ENCODE results near the gene NHS. TPM values are rescaled to one million over a fixed set of nuclear protein-coding genes. Genes with fewer than 3 reads are reported as not detected.
A peak's percentile ranks its signal among the peaks of the same experiment; 100 is the strongest.

The NHS gene
- total RNA-seq, 1 experiment from 2014 or later: 6.4 TPM

DNA sequence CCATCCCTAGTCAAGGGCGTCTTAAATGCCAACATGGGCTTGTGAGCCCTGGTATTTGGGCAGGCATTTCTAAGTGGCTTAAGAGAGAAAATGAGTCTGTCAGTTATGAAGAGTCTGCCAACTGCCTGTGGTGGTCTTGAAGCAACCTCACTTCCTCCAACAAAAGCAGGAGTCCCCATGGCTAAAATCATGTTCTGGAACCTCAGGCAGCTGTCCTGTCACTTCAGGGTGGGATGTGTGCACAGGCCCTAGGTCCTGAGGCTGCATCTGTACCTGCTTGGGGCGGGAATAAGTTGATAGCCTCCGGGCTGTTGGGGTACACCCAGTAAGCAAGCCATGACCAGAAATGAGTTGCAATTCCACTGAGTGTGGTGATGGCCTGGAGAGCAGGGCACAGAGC is 247.3 kb downstream of the NHS start:
- DNase-seq (ENCODE audit: low spot score): no peak

- no peak for DNase-seq (ENCODE audit: low spot score)
Observed at GRCh38 chrX:17623750-17624149, 248.8 kb downstream of the NHS start.

DNA sequence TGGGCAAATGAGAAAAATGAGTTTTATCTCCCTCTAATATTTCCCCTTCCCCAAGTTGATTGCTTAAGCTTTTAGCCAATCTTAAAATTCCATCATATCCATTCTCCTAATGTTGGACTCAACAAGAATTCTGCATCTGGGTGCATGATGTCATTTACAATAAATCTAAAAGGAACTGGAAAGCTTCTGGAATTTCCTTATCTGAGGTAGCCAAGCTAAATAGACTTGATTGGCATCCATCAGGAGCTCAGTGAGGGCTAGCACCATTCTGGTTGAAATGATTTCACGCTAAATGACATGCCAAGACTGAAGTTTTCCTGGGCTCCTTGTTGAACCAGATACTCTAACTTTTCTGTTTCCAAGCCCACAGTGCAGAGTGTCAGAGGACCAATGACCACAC is 252.0 kb downstream of the NHS start:
- no peak for DNase-seq (ENCODE audit: low spot score)

- no peak for DNase-seq (ENCODE audit: low spot score)
Observed at GRCh38 chrX:17628976-17629375, 254.0 kb downstream of the NHS start.

DNA sequence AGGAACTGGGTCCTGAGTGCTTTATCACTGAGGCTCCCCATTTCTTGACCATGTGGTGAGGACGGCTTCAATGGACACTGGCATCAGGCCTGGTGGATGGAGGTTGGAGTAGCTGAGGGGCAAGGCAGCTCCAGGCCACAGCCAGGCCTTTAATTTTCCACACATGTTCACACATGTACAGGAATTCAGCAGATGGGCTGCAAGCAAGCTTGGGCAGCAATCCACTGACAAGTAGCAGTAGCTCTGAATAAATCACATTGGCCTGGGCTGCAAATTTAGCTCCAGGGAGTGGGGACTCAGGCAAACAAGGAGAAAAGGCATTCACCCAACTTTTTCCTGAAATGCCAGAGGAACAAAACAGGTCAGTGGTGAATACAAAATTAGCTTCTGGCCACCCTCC is 254.5 kb downstream of the NHS start:
- DNase-seq (ENCODE audit: low spot score): no peak

- no peak for DNase-seq (ENCODE audit: low spot score)
Observed at GRCh38 chrX:17631647-17632046, 256.6 kb downstream of the NHS start.

- DNase-seq (ENCODE audit: low spot score): no peak
Observed at GRCh38 chrX:17632942-17633341, 257.9 kb downstream of the NHS start.

DNA sequence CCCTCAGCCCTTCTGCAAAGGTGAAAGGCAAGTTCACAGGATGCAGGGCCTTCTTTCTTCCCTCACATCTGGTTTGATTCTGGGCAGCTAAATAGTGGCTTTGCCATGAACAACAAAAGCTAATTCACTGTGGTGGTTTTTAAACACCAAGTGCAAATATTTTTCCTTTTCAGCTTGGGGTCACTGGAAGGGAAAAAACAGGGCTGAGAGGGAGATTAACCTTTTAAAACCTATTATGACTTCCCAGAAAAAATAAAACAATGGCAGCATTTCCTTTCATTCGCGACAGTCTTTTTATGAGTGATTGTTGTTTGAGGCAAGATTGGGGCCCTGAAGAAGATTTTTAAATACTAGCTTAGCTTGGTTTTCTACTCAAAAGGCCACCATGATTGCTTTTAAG is 258.5 kb downstream of the NHS start:
- no peak for DNase-seq (ENCODE audit: low spot score)

DNA sequence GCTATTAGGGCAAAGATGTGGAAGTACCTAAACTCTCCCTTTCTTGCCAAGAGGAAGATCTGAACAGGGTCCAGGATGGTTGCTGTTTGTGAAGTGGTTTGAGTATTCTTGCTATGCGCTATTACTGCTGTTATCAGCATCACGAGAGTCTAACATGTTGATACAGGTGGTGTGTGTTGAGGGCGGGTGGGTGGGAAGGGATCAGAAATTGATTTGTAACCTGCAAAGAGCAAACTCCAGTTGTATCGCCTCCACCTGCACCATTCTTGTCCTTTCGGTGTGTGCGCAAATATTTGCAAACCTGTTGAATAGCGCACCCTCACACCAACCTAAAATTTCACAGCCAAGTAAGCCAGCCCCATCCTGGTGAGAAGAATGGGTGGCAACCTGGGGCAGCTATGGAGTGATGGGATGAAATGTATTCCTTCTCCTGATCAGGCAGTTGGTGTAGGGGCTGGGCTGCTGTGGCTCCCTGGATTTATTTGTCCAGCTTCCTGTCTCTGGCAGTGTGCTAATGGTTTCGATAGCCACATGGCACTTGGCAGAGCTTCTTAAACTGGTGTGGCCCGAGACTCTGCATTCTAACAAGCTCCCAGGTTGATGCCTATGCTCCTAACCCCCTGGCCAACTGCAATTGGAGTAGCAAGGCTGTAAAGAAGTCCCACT is 259.7 kb downstream of the NHS start:
- no peak for DNase-seq (ENCODE audit: low spot score)

- DNase-seq (ENCODE audit: low spot score): peak; percentile 39
Observed at GRCh38 chrX:17635231-17635630, 260.2 kb downstream of the NHS start.

- no peak for DNase-seq (ENCODE audit: low spot score)
Observed at GRCh38 chrX:17637235-17637634, 262.2 kb downstream of the NHS start.

GRCh38 chrX:17638731-17639130 is 263.7 kb downstream of the NHS start:
- no peak for DNase-seq (ENCODE audit: low spot score)

- DNase-seq (ENCODE audit: low spot score): no peak
Observed at GRCh38 chrX:17642891-17643290, 267.9 kb downstream of the NHS start.

- DNase-seq (ENCODE audit: low spot score): no peak
Observed at GRCh38 chrX:17643528-17643927, 268.5 kb downstream of the NHS start.

DNA sequence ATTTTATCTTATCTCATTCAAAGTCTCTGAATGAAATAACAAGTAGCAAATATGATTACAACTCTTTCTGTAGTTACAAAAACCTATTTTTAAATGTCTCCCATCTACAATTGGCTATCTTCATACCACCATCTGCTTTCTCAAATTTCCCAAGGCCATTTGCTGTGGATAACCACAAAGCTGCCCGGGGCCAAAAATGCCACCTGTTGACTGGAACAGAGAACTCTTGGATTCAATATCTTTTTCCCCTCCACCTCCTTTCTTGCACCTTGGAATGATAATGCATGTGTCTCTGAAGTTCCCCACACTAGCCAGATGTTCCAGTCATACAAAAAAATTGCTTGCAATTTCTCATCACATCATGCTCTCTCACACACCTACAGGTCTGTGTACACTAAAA is 269.0 kb downstream of the NHS start:
- DNase-seq (ENCODE audit: low spot score): no peak

DNA sequence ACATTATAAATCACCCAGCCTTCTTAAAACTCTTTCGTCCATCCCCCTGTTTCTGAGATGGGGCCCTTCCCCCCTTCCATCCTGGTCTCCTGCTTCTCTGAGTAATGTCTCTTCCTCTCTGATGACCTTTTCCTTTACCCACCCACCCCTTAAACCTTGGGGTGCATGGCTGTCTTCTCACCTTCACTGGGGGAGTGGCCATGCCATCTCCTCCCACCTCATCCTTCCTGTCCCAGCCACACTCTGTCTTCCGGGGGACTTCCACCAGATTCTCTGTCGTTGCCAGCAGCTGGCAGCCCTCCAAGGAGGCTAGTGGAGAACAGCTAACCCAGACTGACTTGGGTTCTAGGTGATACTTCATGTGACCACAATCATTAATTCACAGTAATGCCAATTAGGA is 279.1 kb downstream of the NHS start:
- DNase-seq (ENCODE audit: low spot score): no peak

GRCh38 chrX:17655211-17656034 is 280.4 kb downstream of the NHS start:
- DNase-seq (ENCODE audit: low spot score): no peak

DNA sequence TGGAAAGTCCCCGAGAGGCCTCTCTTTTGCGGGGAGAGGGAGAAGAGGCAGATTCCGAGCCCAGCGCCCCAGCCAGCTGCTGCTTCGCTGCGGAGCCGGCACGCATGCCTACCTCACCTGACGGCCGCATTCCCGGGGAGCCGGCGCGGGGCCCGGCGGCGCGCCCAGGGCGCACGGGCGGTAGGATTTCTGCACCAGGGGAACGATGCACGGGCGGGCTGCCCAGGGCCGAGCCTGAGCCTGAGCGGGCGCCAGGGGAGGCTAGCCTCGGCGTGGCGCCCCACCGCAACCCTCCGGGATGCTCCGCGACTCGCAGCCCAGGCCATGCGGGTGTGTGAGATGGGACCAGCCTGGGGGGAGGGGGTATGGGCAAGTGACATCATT is 281.0 kb downstream of the NHS start:
- no peak for DNase-seq (ENCODE audit: low spot score)

GRCh38 chrX:17656556-17656955 is 281.6 kb downstream of the NHS start:
- no peak for DNase-seq (ENCODE audit: low spot score)

DNA sequence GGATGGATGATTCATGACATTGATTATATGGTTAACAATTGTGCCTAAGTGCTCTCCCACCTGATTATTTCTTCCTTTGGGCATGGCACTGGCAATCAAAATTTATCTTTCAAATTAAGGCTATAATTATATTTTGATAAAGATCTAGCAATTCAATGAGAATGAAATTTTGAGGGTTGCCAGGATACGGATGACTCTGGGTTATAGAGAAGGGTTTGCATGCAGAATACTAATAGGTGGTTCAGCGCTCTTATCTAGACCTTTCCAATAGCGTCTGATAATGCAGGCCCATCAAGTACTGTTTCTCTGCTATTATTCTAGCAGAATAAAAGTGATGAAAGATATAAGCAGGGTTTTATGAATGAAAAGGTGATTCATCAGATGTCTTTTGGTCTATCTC is 287.4 kb downstream of the NHS start:
- no peak for DNase-seq (ENCODE audit: low spot score)

DNA sequence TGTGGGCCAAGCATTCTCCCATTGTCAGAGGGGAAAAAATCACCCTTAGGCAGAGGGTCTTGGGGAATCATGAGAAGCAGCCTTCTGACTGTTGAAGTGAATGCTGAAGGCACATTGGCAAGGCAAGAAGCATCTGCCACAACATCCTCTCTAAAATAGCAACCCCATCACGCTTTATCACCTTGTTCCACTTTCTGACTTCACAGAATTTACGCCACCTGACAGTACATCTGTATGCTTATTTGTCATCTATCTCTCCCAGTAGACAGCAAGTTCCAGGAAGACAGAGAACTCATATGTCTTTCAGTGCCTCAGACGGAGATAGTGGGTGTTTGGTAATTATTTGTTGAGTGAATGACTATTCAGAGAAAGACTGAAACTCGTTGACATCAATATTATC is 293.9 kb downstream of the NHS start:
- DNase-seq (ENCODE audit: low spot score): no peak

- DNase-seq (ENCODE audit: low spot score): no peak
Observed at GRCh38 chrX:17669458-17669857, 294.5 kb downstream of the NHS start.

DNA sequence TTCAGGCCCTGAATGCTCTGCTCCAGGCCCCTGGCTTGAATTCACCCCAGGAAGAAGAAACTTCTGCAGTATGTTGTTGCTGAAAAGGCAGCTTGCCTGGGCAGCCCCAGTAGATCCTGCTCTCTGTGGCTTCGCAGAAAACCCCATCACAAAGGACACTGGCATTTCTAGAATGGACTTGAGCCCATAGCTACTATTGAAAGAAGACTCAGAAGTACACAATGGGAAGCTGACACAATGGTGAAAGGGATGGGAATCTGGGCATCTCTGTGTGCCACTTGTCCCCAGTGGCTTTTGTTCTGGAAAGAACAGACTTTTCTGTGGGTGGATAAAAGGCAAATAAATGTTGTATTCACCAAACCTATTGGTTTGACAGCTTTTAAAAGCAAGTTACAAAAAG is 294.9 kb downstream of the NHS start:
- no peak for DNase-seq (ENCODE audit: low spot score)

DNA sequence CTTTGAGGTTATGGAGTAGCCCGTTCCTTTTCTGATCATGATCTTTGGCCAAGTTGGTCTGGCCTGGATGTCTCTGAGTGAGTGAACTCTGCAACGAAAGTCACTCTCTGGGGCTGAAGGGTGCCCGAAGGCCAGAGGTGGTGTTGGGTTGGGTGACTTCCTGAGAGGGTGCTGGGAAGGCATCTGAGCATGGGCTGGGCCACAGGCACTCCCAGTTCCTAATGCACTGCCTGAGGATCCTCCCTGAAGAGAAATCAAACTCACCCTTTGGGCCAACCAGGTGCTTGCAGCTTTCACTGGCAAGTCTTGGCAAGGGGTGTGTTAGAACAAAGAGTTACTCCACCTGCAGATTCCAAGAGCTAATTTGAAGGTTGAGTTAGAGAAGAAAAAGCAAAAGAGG is 295.9 kb downstream of the NHS start:
- DNase-seq (ENCODE audit: low spot score): no peak
